Measurements from ENCODE around the gene GBX1.

Gene GBX1

GRCh38 chr7:151193203-151193978 lies 25.9 kb upstream of the GBX1 start:
- DNase-seq (ENCODE audit: low read depth in 2 of 2) = no peak

- DNase-seq (ENCODE audit: low read depth in 2 of 2) = no peak
Observed at GRCh38 chr7:151192002-151192539, 24.6 kb upstream of the GBX1 start.

- DNase-seq (ENCODE audit: low read depth in 2 of 2) = no peak
Observed at GRCh38 chr7:151191544-151191943, 24.1 kb upstream of the GBX1 start.

- DNase-seq (ENCODE audit: low read depth in 2 of 2) = no peak
Observed at GRCh38 chr7:151189038-151189437, 21.5 kb upstream of the GBX1 start.

- no peak for DNase-seq (ENCODE audit: low read depth in 2 of 2)
Observed at GRCh38 chr7:151188252-151188542, 20.7 kb upstream of the GBX1 start.

- DNase-seq (ENCODE audit: low read depth in 2 of 2) = no peak
Observed at GRCh38 chr7:151187409-151188251, 20.1 kb upstream of the GBX1 start.

GRCh38 chr7:151186640-151187408 lies 19.3 kb upstream of the GBX1 start, which contains the start of gene ASB10:
ASB10 (minus strand) TSS chr7:151187250; CDS start chr7:151187130, 120 bp downstream.
- DNase-seq (ENCODE audit: low read depth in 2 of 2) = no peak

GRCh38 chr7:151185762-151186639 lies 18.5 kb upstream of the GBX1 start:
- no peak for DNase-seq (ENCODE audit: low read depth in 2 of 2)

- DNase-seq (ENCODE audit: low read depth in 2 of 2) = no peak
Observed at GRCh38 chr7:151181011-151181431, 13.5 kb upstream of the GBX1 start.

GRCh38 chr7:151179946-151180345 lies 12.5 kb upstream of the GBX1 start:
- no peak for DNase-seq (ENCODE audit: low read depth in 2 of 2)

- DNase-seq (ENCODE audit: low read depth in 2 of 2) = no peak
Observed at GRCh38 chr7:151179287-151179860, 11.9 kb upstream of the GBX1 start.

GRCh38 chr7:151178831-151179230 lies 11.3 kb upstream of the GBX1 start:
- DNase-seq (ENCODE audit: low read depth in 2 of 2) = no peak

GRCh38 chr7:151178236-151178635 lies 10.7 kb upstream of the GBX1 start:
- no peak for DNase-seq (ENCODE audit: low read depth in 2 of 2)

GRCh38 chr7:151177310-151177709 lies 9.8 kb upstream of the GBX1 start:
- no peak for DNase-seq (ENCODE audit: low read depth in 2 of 2)

- no peak for DNase-seq (ENCODE audit: low read depth in 2 of 2)
Observed at GRCh38 chr7:151176401-151176800, 8.9 kb upstream of the GBX1 start.

GRCh38 chr7:151175793-151176311 lies 8.4 kb upstream of the GBX1 start:
- DNase-seq (ENCODE audit: low read depth in 2 of 2) = no peak

GRCh38 chr7:151175047-151175792 lies 7.7 kb upstream of the GBX1 start:
- no peak for DNase-seq (ENCODE audit: low read depth in 2 of 2)

- no peak for DNase-seq (ENCODE audit: low read depth in 2 of 2)
Observed at GRCh38 chr7:151174246-151175046, 7.0 kb upstream of the GBX1 start.
